Fibroblast of skin of right biceps (primary cell): ENCODE measurements around the gene NBPF6.
"Not testable (repeated sequence)": the region's sequence is repeated elsewhere in the genome, so short reads cannot be mapped to it uniquely, and the experiment has no call there.

ENCODE experiments used
- DNase-seq: peaks from one replicate; pipeline ENCODE4 v3.0.0-alpha.2; 2013

NBPF6 gene

DNA sequence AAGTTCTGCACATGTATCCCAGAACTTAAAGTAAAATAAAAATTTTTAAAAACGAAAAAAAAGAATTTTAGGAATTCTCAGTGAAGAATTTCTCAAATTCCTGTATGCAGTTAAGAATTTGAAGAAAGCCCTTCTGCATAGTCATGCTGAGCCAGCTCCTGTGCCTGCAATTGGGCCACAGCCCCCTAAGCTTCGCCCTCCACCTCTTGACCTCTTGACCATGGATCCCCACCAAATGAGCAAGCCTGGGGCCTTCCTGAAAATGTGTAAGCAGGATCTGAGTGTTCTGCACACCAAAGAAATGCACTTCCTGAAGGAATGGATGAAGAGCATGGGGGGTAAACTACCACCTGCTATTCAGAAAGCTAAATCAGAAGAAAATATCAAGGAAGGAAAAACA is 52.0 kb downstream of the NBPF6 start:
- DNase-seq, result no peak

- DNase-seq, result peak; percentile 36
These were observed 52.5 kb downstream of the NBPF6 start for GRCh38 chr1:108502624-108503023.

DNA sequence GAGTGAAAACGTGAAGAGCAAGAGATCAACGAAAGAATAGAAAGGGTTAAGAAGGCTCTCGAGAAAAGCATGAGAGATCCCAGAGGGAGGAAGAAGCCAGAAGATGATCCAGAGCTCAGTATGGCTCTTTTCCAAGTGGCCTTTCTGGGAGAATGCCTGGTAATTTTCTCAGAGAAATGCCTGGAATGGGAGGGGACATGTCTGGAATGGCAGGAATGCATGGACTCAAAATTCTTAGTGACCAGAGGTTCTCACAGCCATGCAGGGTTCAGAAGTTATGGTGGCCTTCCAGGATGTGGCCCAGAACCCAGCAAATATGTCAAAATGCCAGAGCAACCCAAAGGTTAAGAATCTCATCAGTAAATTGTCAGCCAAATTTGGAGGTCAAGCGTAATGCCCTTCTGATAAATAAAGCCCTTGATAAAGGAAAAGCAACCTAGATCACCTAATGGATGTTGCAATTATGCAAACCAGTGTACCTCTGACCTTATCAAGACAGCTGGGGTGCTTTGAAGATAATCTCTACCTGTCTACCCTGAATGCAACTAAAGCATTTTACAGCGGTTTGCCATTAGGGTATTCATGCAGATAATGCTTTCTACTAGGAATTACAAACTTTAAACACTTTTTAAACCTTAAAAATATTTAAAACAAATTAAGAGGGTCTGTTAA is 53.1 kb downstream of the NBPF6 start:
- DNase-seq, result peak; percentile 86

DNA sequence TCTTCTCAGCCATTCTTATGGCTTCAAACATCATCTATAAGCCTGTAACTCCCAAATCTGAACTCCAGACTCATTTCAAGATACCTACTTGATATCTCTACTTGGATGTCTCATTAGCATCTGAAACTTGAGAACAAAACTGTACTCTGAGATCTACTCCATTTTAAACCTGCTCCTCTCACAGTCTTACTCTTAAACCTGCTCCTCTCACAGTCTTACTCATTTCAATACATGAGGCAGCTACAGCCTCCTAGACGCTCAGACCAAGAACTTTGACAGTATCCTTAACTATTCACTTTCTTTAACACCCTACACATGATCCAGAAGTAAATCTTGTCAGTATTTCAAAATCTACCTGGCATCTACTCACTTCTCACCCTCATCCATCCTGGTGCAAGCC is 54.3 kb downstream of the NBPF6 start:
- no peak for DNase-seq

DNA sequence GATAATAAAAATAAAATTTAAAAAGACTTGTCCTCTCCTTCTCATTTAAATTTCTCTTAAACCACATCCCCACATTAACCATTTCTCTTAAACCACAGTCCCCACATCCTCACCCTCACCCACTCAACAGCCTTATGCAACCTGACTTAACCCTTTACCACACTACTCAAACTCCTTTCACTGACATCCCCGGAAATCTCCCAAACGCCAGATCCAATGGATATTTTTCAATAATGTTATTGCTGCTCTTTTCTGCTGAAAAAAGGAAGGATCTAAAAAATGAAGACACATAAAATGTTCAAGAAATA is 55.6 kb downstream of the NBPF6 start:
- DNase-seq, result no peak

- no peak for DNase-seq
These were observed 61.6 kb downstream of the NBPF6 start for GRCh38 chr1:108511764-108512163.

DNA sequence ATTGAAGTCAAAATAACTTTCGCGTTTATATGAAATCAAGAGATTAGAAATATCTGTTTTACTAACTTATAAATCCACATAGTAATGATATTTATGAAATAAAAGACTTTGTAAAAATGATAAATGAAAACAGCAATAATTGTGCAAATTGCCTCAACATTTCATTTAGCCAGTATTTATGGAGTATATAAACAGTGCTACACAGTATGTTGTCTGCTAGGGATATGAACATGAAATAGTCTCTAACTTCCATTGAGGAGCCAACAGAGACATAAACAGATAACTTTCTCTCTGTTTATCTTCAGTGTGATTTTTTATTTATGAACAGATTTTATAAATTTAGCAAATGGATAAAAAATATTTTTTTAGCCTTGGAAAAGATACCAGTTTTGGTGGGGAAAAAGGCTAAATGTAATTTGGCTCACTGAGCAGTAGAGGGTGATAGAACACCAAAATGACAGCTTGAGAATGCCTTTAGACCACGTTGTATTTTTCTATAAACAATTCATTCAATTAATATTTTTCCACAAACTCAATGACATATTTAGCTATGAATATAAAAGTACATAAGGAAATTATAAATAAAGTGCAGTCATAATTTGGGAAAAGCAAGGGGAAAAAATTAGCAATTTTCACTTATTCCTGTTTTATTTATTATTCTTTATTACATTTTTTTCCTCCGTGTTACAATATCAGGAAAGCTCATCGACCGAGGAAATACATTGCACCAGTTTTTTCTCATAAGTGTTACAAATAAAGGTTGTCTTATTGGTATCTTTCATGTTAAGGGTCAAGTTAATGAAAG is 62.3 kb downstream of the NBPF6 start:
- DNase-seq, result peak; percentile 37

DNA sequence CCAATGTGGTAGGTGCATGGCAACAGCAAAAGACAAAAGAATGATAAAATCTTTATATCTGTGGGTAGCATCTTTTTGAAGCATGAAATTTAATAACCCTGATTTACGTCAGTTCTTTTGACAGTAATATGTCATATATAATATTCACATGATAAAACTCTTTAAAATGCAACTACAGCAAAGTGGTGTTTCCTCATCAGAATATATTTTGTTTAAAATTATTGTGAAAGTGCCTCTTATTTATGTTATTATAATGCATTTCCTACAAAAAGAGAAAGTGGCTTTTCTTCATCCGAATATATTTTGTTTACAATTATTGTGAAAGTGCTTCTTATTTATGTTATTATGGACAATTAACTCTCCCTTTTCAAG is 62.9 kb downstream of the NBPF6 start:
- no peak for DNase-seq

- DNase-seq, result not testable (repeated sequence)
These were observed 63.8 kb downstream of the NBPF6 start for GRCh38 chr1:108513914-108514313.

DNA sequence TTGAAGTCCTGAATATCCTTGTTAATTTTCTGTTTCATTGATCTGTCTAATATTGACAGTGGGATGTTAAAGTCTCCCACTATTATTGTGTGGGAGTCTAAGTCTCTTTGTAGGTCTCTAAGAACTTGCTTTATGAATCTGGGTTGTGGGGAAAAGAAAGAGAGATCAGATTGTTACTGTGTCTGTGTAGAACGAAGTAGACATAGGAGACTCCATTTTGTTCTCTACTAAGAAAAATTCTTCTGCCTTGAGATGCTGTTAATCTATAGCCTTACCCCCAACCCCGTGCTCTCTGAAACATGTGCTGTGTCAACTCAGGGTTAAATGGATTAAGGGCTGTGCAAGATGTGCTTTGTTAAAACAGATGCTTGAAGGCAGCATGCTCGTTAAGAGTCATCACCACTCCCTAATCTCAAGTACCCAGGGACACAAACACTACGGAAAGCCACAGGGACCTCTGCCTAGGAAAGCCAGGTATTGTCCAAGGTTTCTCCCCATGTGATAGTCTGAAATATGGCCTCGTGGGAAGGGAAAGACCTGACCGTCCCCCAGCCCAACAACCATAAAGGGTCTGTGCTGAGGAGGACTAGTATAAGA is 67.3 kb downstream of the NBPF6 start:
- DNase-seq, result not testable (repeated sequence)
